Activated T-cell treated with anti-CD3 and anti-CD28 coated beads, Interleukin-2, amount 50 U/mL, for 4 hours (primary cell): ENCODE data around the gene HMGN4. TPM values are rescaled to one million over a fixed set of nuclear protein-coding genes. Genes with fewer than 3 reads are reported as not detected.
A peak's percentile ranks its signal among the peaks of the same experiment; 100 is the strongest.
"Not testable (repeated sequence)": the region's sequence is repeated elsewhere in the genome, so short reads cannot be mapped to it uniquely, and the experiment has no call there.

Source experiments
- ATAC-seq, 2 donors: fragments of 200-7000 bp; cut with Tn5 transposase; one replicate each; pipeline ENCODE4 v1.10.0; 2021
- DNase-seq: peaks from one replicate; pipeline ENCODE4 v3.0.0-alpha.2; 2020
- H3K27me3 Mint-ChIP-seq: one replicate; pipeline ENCODE4 v1.8.0; 2021; ENCODE audit warnings: low read depth, mixed read lengths
- H3K36me3 Mint-ChIP-seq: one replicate; pipeline ENCODE4 v1.8.0; 2022; ENCODE audit warnings: mixed read lengths; ENCODE audit not compliant: insufficient read depth
- H3K4me1 Mint-ChIP-seq: one replicate; pipeline ENCODE4 v1.8.0; 2021; ENCODE audit warnings: low read depth, mixed read lengths
- H3K4me3 Mint-ChIP-seq: one replicate; pipeline ENCODE4 v1.8.0; 2021; ENCODE audit warnings: mild to moderate bottlenecking, moderate library complexity, mixed read lengths
- H3K9me3 Mint-ChIP-seq: one replicate; pipeline ENCODE4 v1.8.0; 2021; ENCODE audit warnings: mixed read lengths
- total RNA-seq, 3 donors: library from RNA; stranded (reverse); gene quantifications; one replicate each; pipeline ENCODE4 v1.2.1, GENCODE V29; 2021

HMGN4 gene
- total RNA-seq, 3 donors from 2014 or later: 63.4 to 73.4 (median 72.0) TPM

DNA sequence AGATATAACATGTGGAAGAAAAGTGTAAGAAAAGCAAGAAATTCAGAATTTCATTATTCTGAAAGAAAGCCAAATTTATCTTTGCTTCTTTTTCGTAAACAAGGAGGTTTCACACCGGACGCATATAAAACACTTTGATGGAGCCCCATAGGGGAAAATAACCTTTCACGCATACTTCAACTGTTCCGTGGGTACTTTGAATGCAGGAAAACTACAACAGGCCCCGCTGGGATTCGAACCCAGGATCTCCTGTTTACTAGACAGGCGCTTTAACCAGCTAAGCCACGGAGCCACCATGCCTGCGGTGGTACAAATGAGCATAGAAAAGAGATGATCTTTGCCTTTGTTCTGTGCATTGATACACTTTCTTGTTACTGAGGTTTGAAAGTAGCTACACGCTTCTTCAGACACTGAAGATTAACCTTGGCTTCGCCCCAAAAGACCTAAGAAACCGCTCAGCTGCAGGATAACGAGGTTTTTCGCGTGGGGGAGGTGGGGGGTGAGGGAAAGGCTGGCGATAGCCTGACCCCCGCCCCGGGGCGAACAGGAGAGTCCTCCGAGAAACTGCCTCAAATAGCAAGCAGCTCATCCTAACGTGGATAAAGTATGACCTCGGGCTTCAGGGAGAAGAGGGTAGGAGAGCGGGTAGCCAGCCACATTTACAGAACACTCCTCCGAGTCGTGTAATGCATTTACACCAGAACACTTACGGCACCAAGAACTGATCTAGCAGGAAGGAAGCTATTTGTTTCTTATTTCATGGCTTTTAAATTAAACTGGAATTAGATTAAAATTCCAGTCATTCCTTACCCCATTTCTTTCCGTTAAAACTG is 5.3 kb upstream of the HMGN4 start:
- Mint-ChIP-seq H3K4me1 (peaks cover 42% of the 10 kb centered on the region), H3K27me3 (no peaks in the 10 kb centered on the region), H3K4me3 (peak overlapping the region; percentile 96), H3K9me3 (no peaks in the 10 kb centered on the region), H3K36me3 (no peaks in the 10 kb centered on the region)
- ATAC-seq (peak; percentile 36 to 51), DNase-seq (peak; percentile 96)

DNA sequence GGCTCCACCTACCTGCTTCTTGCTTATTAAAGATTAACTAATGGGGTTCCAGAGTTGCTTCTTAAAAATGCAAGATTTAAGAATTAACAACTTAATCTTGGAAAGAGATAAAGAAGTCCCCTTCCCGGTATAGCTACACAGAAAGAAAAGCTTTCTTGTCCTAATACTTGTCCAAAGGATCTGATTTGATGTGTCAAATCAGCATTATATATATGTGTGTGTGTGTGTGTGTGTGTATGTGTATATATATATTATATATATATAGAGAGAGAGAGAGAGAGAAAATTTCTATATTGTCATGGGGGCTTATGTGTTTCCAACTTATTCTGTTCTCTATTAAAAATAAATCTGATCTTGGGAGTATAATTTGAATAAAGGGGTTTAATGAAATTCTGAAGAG is 4.6 kb upstream of the HMGN4 start:
- H3K4me1 Mint-ChIP-seq: peaks cover 42% of the 10 kb centered on the region

DNA sequence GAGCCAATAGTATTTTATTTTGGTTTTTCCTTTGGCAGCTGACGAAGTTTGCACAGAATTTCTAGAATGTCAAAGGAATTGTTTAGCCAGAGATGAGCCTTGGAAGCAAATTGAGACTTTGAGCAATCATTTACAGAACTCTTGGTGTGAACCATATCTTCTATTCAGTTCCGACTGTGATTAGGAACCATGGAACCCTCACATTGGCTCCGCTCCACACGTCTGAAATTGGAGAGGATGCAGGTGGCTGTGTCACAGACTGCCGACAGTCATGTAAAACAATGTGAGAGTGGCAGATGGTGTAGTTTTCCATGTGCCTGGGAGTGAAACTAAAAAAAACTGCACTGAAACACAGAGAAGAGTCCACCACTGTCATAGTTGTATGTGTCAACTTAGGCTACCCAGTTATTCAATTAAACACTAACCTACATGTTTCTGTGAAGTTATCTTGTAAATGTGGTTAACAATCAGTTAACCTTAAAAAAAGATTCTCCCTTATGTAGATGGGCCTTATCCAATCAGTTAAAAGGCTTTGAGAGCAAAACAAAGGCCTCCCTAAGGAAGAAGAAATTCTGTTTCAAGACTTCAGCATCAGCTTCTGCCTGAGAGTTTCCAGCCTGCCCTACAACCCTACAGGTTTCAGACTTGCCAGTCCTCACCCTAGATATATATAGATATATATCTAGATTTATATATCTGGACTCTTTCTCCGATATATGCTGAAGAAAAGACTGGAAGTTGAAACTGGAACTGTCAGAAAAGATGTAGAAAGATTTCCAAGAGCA is 3.3 kb upstream of the HMGN4 start:
- no peaks in the 10 kb centered on the region for H3K9me3 Mint-ChIP-seq
- no peak overlapping the region for H3K4me3 Mint-ChIP-seq
- H3K4me1 Mint-ChIP-seq: peaks cover 46% of the 10 kb centered on the region
- H3K27me3 Mint-ChIP-seq: no peaks in the 10 kb centered on the region
- DNase-seq (no peak), ATAC-seq (no peak)
- H3K36me3 Mint-ChIP-seq: peaks cover under 1% of the 10 kb centered on the region

More for the DNA sequence above, 4.6 kb upstream of the HMGN4 start:
- no peak for ATAC-seq
- H3K36me3 Mint-ChIP-seq: no peaks in the 10 kb centered on the region
- peak overlapping the region; percentile 96 for H3K4me3 Mint-ChIP-seq
- DNase-seq: no peak
- no peaks in the 10 kb centered on the region for H3K9me3 Mint-ChIP-seq
- no peaks in the 10 kb centered on the region for H3K27me3 Mint-ChIP-seq

DNA sequence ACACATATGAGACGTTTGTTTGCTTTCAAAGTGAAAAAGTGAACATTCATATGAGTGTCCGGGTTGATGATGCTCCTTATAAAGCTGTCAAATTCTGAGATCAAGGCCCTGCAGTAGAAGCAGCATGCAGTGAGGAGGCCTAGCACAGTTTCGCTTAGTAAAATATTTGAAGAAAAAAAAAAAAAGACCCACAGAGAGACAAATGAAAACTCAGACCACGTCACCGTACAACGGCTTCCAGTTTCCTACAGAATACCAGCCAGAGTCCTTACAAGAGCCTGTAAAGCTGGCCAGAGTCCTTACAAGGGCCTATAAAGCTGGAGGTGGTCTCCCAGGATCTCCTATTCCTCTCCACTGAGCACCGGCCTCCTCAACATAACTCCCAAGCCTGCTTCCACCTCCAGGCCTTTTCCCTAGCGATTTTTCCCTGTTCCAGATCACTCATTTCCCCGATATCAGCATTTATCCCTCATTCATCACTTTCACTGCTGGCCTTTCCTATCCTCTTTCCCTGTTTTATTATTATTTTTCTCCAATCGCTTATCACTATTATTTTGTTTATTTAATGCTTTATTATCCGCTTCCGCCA is 1.5 kb upstream of the HMGN4 start:
- Mint-ChIP-seq H3K4me1 (peaks cover 56% of the 10 kb centered on the region), H3K4me3 (peak overlapping the region; percentile 96), H3K9me3 (no peaks in the 10 kb centered on the region), H3K36me3 (peaks cover 5% of the 10 kb centered on the region), H3K27me3 (no peaks in the 10 kb centered on the region)
- DNase-seq: no peak
- ATAC-seq: peak in 1 of 2 donors; percentile 3

DNA sequence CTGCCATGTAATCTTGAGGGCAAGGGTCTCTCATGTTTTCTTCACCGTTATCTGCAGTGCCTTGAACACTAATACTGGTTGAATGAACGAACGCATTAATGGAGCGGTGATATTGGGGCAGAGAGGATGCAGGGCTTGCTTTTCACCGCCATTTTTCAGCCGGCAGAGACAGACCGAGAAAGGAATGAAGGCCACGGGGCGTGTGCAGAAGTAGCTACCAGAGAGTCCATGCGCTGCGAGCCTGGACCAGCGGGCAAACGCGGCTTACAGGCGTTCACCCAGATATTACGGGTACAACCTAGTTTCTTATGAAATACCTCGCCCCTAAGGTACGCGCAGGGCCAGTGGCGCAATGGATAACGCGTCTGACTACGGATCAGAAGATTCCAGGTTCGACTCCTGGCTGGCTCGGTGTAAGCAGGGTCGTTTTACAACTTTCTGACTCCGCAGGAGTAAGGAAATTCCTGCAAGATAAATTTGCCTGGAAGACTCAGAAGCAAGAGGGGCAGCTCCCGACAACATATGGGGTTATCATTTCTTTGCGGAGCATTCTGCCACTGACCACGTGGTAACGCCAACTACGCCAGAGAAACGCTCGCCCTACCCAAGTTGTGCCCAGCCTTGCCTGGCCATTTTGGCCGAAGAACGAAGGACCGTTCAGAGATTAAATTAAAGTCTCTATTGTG is 863 bp upstream of the HMGN4 start:
- H3K4me3 Mint-ChIP-seq: peak overlapping the region; percentile 96
- H3K36me3 Mint-ChIP-seq: peaks cover 8% of the 10 kb centered on the region
- DNase-seq: peak; percentile 88
- ATAC-seq: peak; percentile 60 to 63
- H3K27me3 Mint-ChIP-seq: no peaks in the 10 kb centered on the region
- peaks cover 54% of the 10 kb centered on the region for H3K4me1 Mint-ChIP-seq
- no peaks in the 10 kb centered on the region for H3K9me3 Mint-ChIP-seq

DNA sequence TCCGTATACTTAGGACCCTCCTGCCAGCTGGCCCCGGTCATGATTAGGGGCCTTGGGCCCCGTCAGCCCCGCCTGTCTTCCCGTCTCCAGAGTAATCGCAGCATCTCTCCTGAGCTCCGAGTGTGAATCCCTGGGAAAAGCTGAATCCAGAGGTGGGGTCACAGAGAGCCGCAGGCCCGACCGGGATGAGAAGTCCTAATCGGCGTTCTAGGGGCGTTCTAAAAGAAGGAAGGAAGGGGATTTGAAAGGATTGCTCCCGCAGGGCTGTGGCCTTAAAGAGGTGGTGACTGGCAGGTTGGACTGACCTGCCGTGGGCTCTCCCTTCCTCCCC is 371 bp downstream of the HMGN4 start:
- ATAC-seq: no peak
- Mint-ChIP-seq H3K36me3 (peaks cover 15% of the 10 kb centered on the region), H3K4me1 (peaks cover 49% of the 10 kb centered on the region), H3K4me3 (peak overlapping the region; percentile 96), H3K27me3 (no peaks in the 10 kb centered on the region), H3K9me3 (no peaks in the 10 kb centered on the region)
- no peak for DNase-seq

DNA sequence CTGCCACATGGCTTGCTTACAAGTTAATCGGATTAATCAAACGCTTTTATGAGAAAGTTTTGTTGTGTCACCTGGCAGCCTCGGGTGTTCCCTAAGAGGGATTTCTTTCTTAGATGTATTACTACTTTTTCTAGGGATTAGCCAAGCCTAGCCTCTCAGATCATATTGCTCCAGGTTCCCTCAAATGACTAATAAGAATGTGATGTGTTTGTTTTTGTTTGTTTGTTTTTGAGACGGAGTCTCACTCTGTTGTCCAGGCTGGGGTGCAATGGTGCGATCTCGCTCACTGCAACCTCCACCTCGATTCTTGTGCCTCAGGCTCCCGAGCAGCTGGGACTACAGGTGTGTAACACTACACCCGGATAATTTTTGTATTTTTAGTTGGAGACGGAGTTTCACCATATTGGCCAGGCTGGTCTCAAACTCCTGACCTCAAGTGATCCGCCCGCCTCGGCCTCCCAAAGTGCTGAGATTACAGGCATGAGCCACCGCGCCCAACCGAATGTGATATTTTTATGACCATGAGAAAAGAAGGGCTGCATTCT is 977 bp downstream of the HMGN4 start:
- no peaks in the 10 kb centered on the region for H3K9me3 Mint-ChIP-seq
- no peaks in the 10 kb centered on the region for H3K27me3 Mint-ChIP-seq
- DNase-seq: no peak
- peaks cover 15% of the 10 kb centered on the region for H3K36me3 Mint-ChIP-seq
- no peak for ATAC-seq
- peak overlapping the region; percentile 96 for H3K4me3 Mint-ChIP-seq
- H3K4me1 Mint-ChIP-seq: peaks cover 50% of the 10 kb centered on the region

DNA sequence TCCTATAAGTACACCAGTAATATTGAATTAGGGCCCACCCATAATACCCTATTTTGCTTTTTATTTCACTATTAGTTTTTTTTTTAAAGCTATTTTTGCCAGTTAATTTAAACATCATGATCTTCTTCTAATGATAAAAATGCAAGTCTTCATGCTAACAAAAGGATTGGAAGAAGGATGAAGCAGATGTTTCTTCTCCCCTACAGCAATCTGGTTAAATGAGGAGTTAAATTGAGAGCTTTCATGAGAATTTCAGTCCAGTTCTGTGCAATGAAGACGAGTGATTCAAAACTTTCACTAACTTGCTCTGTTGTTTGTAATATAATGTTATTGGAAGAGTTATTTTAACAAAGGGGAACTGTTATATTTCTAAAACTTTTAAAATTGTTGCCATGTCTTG is 3.4 kb downstream of the HMGN4 start:
- peaks cover 29% of the 10 kb centered on the region for H3K36me3 Mint-ChIP-seq
- peaks cover 46% of the 10 kb centered on the region for H3K4me1 Mint-ChIP-seq
- no peak for DNase-seq
- no peak for ATAC-seq
- H3K4me3 Mint-ChIP-seq: no peak overlapping the region
- H3K27me3 Mint-ChIP-seq: no peaks in the 10 kb centered on the region
- H3K9me3 Mint-ChIP-seq: no peaks in the 10 kb centered on the region

DNA sequence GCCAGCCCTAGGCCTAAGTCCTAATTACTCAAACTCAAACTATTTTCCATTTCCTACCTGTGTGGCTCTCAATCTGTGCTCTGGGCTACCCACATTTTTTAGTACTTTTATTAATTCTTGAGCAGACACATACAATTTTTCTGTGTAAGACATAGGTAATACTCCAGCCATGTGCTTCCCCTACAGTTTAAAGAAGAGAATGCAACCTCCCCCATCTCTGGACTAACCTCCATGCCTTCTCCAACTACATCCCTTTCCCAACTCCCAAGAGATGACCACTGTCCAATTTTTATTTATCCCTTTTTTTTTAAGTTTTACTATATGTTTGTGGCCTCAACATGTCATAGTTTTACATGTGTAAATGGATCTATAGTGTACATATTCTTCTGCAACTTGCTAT is 5.8 kb downstream of the HMGN4 start:
- ATAC-seq (peak in 1 of 2 donors; percentile 61), DNase-seq (no peak)
- H3K4me1 Mint-ChIP-seq: peaks cover 38% of the 10 kb centered on the region
- H3K4me3 Mint-ChIP-seq: no peak overlapping the region
- H3K36me3 Mint-ChIP-seq: peaks cover 33% of the 10 kb centered on the region
- H3K9me3 Mint-ChIP-seq: no peaks in the 10 kb centered on the region
- no peaks in the 10 kb centered on the region for H3K27me3 Mint-ChIP-seq

DNA sequence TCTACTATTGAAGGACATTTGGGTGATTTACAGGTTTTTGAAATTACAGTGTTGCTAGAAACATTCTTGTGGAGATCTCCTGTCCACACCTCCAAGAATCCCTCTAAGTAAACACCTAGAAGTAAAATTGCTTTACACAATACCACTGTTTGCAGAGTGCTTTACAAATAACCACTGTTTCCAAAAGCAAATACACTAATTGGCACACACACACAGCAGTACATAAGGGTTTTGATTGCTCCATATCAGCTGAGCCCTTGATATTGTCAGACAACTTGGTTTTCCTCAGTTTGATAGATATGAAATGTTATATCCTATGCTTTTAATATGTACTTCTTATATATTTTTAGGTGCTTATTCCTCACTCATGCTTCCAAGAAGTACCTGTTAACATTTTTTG is 6.3 kb downstream of the HMGN4 start:
- Mint-ChIP-seq H3K4me3 (no peak overlapping the region), H3K4me1 (peaks cover 33% of the 10 kb centered on the region), H3K9me3 (no peaks in the 10 kb centered on the region), H3K27me3 (no peaks in the 10 kb centered on the region), H3K36me3 (peaks cover 33% of the 10 kb centered on the region)
- DNase-seq: no peak
- ATAC-seq: no peak

DNA sequence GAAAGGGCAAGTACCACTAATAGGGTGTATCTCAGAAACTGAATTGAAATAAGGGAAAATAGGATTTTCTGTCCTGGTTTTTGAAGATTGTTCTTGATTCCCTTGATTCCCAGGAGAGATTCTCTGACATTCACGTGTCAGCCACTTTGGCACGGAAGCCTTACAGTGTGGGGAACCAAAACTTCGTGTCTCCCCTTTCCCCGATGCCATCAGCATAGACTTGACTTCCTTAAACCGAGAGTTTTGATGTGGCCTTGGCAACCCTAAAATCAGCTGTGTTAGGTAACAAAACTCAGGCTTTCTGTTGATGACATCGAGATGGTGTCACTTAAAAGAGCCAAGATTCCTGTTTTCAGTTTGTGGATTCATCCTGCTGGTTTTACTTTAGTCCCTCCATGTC is 7.5 kb downstream of the HMGN4 start:
- H3K4me1 Mint-ChIP-seq: peaks cover 34% of the 10 kb centered on the region

DNA sequence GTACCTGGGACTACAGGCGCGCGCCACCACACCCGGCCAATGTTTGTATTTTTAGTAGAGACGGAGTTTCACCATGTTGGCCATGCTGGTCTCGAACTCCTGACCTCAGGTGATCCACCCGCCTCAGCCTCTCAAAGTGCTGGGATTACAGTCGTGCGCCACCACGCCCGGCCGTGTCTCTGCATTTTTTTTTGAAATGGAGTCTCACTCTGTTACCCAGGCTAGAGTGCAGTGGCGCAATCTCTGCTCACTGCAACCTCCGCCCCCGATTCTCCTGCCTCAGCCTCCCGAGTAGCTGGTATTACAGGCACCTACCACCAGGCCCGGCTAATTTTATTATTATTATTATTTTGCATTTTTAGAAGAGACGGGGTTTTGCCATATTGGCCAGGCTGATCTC is 9.2 kb downstream of the HMGN4 start:
- peaks cover 23% of the 10 kb centered on the region for H3K4me1 Mint-ChIP-seq
- not testable (repeated sequence) for H3K9me3 Mint-ChIP-seq, H3K4me3 Mint-ChIP-seq, H3K27me3 Mint-ChIP-seq, ATAC-seq, DNase-seq
- H3K36me3 Mint-ChIP-seq: peaks cover 25% of the 10 kb centered on the region

More for the DNA sequence above, 7.5 kb downstream of the HMGN4 start:
- DNase-seq: no peak
- no peaks in the 10 kb centered on the region for H3K27me3 Mint-ChIP-seq
- no peak for ATAC-seq
- H3K4me3 Mint-ChIP-seq: no peak overlapping the region
- H3K9me3 Mint-ChIP-seq: no peaks in the 10 kb centered on the region
- H3K36me3 Mint-ChIP-seq: peaks cover 30% of the 10 kb centered on the region

DNA sequence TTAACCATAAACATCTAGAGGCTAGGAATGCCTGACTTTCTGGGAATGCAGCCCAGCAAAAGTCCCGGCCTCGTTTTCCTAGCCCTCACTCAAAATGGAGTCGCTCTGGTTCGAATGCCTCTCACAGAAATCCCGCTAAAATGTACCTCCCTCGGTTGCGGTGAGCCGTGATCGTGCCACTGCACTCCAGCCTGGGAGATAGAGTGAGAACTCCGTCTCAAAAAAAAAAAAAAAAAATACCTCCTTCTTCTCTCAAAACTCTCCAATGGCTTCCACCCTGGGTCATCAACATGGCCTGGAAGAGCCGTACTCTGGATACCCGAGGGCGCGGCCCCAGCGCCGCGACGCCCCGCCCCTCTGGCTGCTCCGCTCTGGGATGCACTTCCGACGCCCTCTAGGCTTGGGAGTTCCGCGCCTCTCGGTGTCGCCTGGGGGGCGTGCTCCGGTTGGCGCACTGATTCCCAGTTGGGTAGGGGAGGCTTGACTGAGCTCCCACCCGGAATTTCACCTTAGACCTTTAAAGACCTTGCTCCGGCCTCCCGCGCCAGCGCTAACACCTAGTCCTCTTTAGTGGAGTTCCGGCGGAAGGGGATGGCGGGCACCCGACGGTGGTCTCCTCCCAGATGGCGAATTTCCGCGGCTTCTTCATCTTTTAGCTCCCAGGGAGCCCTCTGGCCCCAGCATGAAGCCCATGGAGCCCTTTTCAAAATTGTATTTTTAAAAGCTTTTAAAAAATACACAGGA is 12.3 kb downstream of the HMGN4 start:
- ATAC-seq (peak; percentile 58 to 69), DNase-seq (peak; percentile 24)
- peaks cover 12% of the 10 kb centered on the region for H3K36me3 Mint-ChIP-seq
- no peaks in the 10 kb centered on the region for H3K27me3 Mint-ChIP-seq
- H3K9me3 Mint-ChIP-seq: no peaks in the 10 kb centered on the region
- H3K4me3 Mint-ChIP-seq: peak overlapping the region; percentile 92
- peaks cover 13% of the 10 kb centered on the region for H3K4me1 Mint-ChIP-seq
